Measurements from ENCODE around the gene PGAP2.

GRCh38 chr11:3809624-3809928 lies 1.2 kb downstream of the PGAP2 start:
- TF ChIP-seq CTCF (conservative IDR thresholded peaks at IDR 0.05) = no peak
- TF ChIP-seq EZH2 (IDR thresholded peaks at IDR 0.05; ENCODE audit: low read depth) = no peak

Measured in PC-9 (cell line).